Activated T-helper 1 cell treated with anti-CD3 and anti-CD28 coated beads, Interleukin-12 subunit alpha, Interleukin-12 subunit beta, Interleukin-2, Interleukin-4 antibody, amounts not matched to agents 30 ng/mL and 10 ng/mL and 1 ng/mL, durations not matched to agents 14 hours and 24 hours and 36 hours (primary cell): Measurements from ENCODE around the gene UTP14C. TPM values are rescaled to one million over a fixed set of nuclear protein-coding genes. Genes with fewer than 3 reads are reported as not detected.

Experiments used
- total RNA-seq: library from RNA; stranded (reverse); gene quantifications from 2 replicates; pipeline ENCODE4 v1.2.3, GENCODE V29; 2022

The UTP14C gene
- total RNA-seq, 1 donor from 2014 or later: 12.5 TPM

Other genes with a start within 250 kb of the UTP14C start
- 3.3 and 3.5 TPM in 2 replicates for gene DHRS12, start 220.5 kb upstream of the UTP14C start, total RNA-seq
- gene TMEM272, start 179.5 kb upstream of the UTP14C start, total RNA-seq: 0.26 and 0.88 TPM in 2 replicates
- gene CCDC70, start 162.7 kb upstream of the UTP14C start, total RNA-seq: not detected in 2 replicates
- gene ATP7B, start 13.2 kb upstream of the UTP14C start, total RNA-seq: 0.98 and 1.1 TPM in 2 replicates
- gene ALG11, start 12.3 kb upstream of the UTP14C start, total RNA-seq: 24.7 and 28.6 TPM in 2 replicates
- not detected in 2 replicates for gene NEK5, start 104.4 kb downstream of the UTP14C start, total RNA-seq
- 10.5 and 12.0 TPM in 2 replicates for gene NEK3, start 134.9 kb downstream of the UTP14C start, total RNA-seq